Trophoblast cell (in vitro differentiated cells and primary cell): ENCODE data around the gene LIPE.
A peak's percentile ranks its signal among the peaks of the same experiment; 100 is the strongest.

ENCODE experiments used
- DNase-seq, 2 donors: peaks; one replicate each; pipeline ENCODE4 v3.0.0-alpha.2; 2016
- H2AFZ ChIP-seq: 2 replicates; pipeline ENCODE4 v1.6.1; 2013; ENCODE audit warnings: low read length, moderate library complexity, mild to moderate bottlenecking; ENCODE audit not compliant: insufficient read depth, poor library complexity
- H2AK5ac ChIP-seq: 2 replicates; pipeline ENCODE4 v1.6.1; 2013; ENCODE audit warnings: mild to moderate bottlenecking, low read length
- H2BK120ac ChIP-seq: 2 replicates; pipeline ENCODE4 v1.6.1; 2013; ENCODE audit warnings: low read length, mild to moderate bottlenecking, moderate library complexity; ENCODE audit not compliant: insufficient read depth, poor library complexity
- H2BK12ac ChIP-seq: 2 replicates; pipeline ENCODE4 v1.6.1; 2013; ENCODE audit warnings: mild to moderate bottlenecking, low read length, moderate library complexity
- H2BK5ac ChIP-seq: 2 replicates; pipeline ENCODE4 v1.6.1; 2013; ENCODE audit warnings: low read length, low read depth, moderate library complexity, mild to moderate bottlenecking; ENCODE audit not compliant: poor library complexity
- H3K14ac ChIP-seq: 2 replicates; pipeline ENCODE4 v1.6.1; 2013; ENCODE audit warnings: mild to moderate bottlenecking, low read length
- H3K18ac ChIP-seq: 2 replicates; pipeline ENCODE4 v1.6.1; 2013; ENCODE audit warnings: mild to moderate bottlenecking, low read length
- H3K23ac ChIP-seq: 2 replicates; pipeline ENCODE4 v1.6.1; 2013; ENCODE audit warnings: low read length
- H3K27ac ChIP-seq: 2 replicates; pipeline ENCODE4 v1.5.1; 2013; ENCODE audit warnings: low read depth, mild to moderate bottlenecking, inconsistent platforms, low read length, moderate library complexity
- H3K27me3 ChIP-seq: 2 replicates; pipeline ENCODE4 v1.6.1; 2013; ENCODE audit warnings: inconsistent platforms, mild to moderate bottlenecking, low read length, moderate library complexity; ENCODE audit not compliant: insufficient read depth
- H3K36me3 ChIP-seq, 2 experiments: 1 replicate in 1 of 2; 2 replicates in 1 of 2; pipeline ENCODE4 v1.6.1; 2013; ENCODE audit warnings: low read length in 2 of 2, mild to moderate bottlenecking in 2 of 2, moderate library complexity in 1 of 2; ENCODE audit not compliant: insufficient read depth in 2 of 2, control insufficient read depth in 1 of 2
- H3K4ac ChIP-seq: 2 replicates; pipeline ENCODE4 v1.6.1; 2013; ENCODE audit warnings: low read depth, mild to moderate bottlenecking, low read length, moderate library complexity
- H3K4me1 ChIP-seq, 2 experiments: 1 replicate in 1 of 2; 2 replicates in 1 of 2; pipeline ENCODE4 v1.6.1; 2013; ENCODE audit warnings: low read length in 2 of 2, mild to moderate bottlenecking in 2 of 2, moderate library complexity in 1 of 2; ENCODE audit not compliant: insufficient read depth in 2 of 2, control insufficient read depth in 1 of 2
- H3K4me2 ChIP-seq: 2 replicates; pipeline ENCODE4 v1.6.1; 2013; ENCODE audit warnings: inconsistent platforms, mild to moderate bottlenecking, low read length, moderate library complexity
- H3K4me3 ChIP-seq: 2 replicates; pipeline ENCODE4 v1.5.1; 2013; ENCODE audit warnings: mild to moderate bottlenecking, low read depth, low read length, inconsistent platforms
- H3K79me1 ChIP-seq: one replicate; pipeline ENCODE4 v1.6.1; 2013; ENCODE audit warnings: low read length
- H3K79me2 ChIP-seq: 2 replicates; pipeline ENCODE4 v1.6.1; 2013; ENCODE audit warnings: low read length, mild to moderate bottlenecking; ENCODE audit not compliant: control insufficient read depth, insufficient read depth, poor library complexity
- H3K9ac ChIP-seq: 2 replicates; pipeline ENCODE4 v1.6.1; 2013; ENCODE audit warnings: mild to moderate bottlenecking, low read length
- H3K9me3 ChIP-seq: 2 replicates; pipeline ENCODE4 v1.6.1; 2013; ENCODE audit warnings: low read depth, mild to moderate bottlenecking, control low read depth, inconsistent platforms, low read length; ENCODE audit not compliant: insufficient read depth
- H4K12ac ChIP-seq: 2 replicates; pipeline ENCODE4 v1.6.1; 2013; ENCODE audit warnings: low read depth, mild to moderate bottlenecking, low read length, moderate library complexity
- H4K8ac ChIP-seq: 2 replicates; pipeline ENCODE4 v1.6.1; 2013; ENCODE audit warnings: low read depth, mild to moderate bottlenecking, low read length, moderate library complexity
- H4K91ac ChIP-seq: one replicate; pipeline ENCODE4 v1.6.1; 2013; ENCODE audit warnings: low read depth, mild to moderate bottlenecking, low read length, moderate library complexity
- WGBS: extraction: QIAGEN DNeasy Blood & Tissue Kit; methylation state at CpG from one replicate; pipeline ENCODE4 v1.1.7; 2013; ENCODE audit warnings: missing lambda C conversion rate; ENCODE audit not compliant: insufficient read length, insufficient coverage; ENCODE audit errors: extremely low coverage; 5-methylcytosine and 5-hydroxymethylcytosine counted together

LIPE gene

DNA sequence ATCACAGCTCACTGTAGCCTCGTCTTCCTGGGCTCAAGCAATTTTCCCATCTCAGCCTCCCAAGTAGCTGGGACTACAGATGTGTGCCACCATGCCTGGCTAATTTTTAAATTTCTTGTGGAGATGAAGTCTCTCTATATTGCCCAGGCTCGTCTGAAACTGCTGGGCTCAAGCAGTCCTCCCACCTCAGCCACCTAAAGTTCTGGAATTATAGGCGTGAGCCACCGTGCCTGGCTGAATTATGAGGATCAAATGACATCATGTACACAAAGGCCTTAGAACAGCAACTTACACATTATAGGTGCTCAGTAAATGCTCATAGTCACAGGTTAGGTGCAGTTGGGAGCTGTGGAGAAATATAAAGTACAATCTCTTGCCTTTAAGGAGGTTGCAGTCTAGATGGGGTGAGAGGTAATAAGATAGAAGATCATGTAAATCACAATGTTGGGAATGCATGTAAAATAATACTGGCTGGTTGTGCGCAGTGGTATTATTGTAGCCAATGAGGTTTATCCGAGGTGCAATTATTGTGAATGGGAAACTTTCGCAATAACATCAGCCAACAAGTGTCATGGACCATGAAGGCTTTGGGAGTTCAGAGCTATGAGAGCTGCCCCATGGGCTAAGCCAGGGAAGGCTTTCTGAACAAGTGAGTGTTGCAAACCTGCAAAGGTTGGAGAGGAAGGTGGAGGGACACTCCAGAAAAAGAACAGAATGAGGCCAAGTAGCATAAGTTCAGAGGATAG is 45.4 kb upstream of the LIPE start:
- H3K9ac ChIP-seq, result no peak overlapping the region

DNA sequence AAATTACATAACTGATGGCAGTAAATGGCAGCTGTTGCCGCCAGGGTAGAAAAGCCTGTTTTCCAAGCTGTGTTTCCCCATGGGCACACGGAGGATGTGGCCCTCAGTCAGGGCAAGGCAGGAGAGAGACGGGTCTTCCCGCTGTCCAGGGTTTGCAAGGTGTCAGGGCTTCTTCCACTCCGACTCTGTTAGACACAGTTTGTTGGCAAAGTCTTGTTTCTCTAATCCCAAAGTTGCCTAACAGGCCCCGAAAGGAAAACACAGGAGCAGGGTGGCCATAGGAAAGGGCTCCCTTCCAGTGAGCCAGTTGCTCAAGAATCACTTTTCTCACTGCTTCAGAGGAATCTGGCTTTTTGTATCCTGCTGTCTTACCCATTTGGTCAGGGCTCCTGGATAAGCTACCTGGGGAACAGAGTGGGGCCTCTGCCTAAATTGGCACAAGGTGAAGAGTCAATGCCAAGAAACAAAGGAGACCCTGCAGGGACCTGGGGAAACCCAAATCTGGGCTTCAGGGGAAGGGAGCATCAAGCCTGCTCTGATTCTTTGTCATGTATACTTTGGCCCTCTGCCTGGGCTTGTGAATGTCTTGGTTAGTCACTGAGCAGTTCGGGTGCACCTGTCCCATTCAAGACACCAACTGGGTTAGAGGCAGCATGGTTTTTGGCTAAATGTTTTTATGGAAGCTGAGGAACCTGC is 44.5 kb upstream of the LIPE start:
- Histone ChIP-seq H3K79me2 (no peaks in the 10 kb centered on the region), H3K4me1 (peaks cover 3 to 8% of the 10 kb centered on the region in 2 experiments), H3K27me3 (no peaks in the 10 kb centered on the region), H3K4ac (no peak overlapping the region), H2BK5ac (no peak overlapping the region), H4K8ac (no peak overlapping the region), H4K91ac (no peak overlapping the region), H2AK5ac (no peak overlapping the region), H2BK120ac (no peak overlapping the region), H3K18ac (no peak overlapping the region), H3K79me1 (peaks cover 2% of the 10 kb centered on the region), H3K9ac (no peak overlapping the region), H3K9me3 (no peaks in the 10 kb centered on the region), H3K27ac (no peak overlapping the region), H3K4me3 (no peak overlapping the region), H3K36me3 (no peaks in the 10 kb centered on the region), H2BK12ac (no peak overlapping the region), H2AFZ (no peak overlapping the region), H3K23ac (no peak overlapping the region), H3K4me2 (no peak overlapping the region), H4K12ac (no peak overlapping the region), H3K14ac (no peak overlapping the region)
- no CpG with 5 or more reads among the region's 7 CpGs for WGBS
- no peak for DNase-seq

More for the DNA sequence above, 45.4 kb upstream of the LIPE start:
- no peak overlapping the region for H3K27ac ChIP-seq
- no peak overlapping the region for H3K14ac ChIP-seq
- H4K91ac ChIP-seq, result no peak overlapping the region
- H3K79me2 ChIP-seq, result no peaks in the 10 kb centered on the region
- no peaks in the 10 kb centered on the region for H3K9me3 ChIP-seq
- peaks cover 2% of the 10 kb centered on the region for H3K79me1 ChIP-seq
- peaks cover 3 to 8% of the 10 kb centered on the region in 2 experiments for H3K4me1 ChIP-seq
- no peak overlapping the region for H2BK12ac ChIP-seq
- H2AFZ ChIP-seq, result no peak overlapping the region
- no peaks in the 10 kb centered on the region for H3K27me3 ChIP-seq
- no peaks in the 10 kb centered on the region for H3K36me3 ChIP-seq
- no peak overlapping the region for H4K12ac ChIP-seq
- no peak overlapping the region for H3K23ac ChIP-seq
- no peak overlapping the region for H3K4ac ChIP-seq
- no CpG with 5 or more reads among the region's 7 CpGs for WGBS
- no peak overlapping the region for H4K8ac ChIP-seq
- no peak for DNase-seq
- H2BK120ac ChIP-seq, result no peak overlapping the region
- no peak overlapping the region for H2AK5ac ChIP-seq
- H3K4me3 ChIP-seq, result no peak overlapping the region
- H3K18ac ChIP-seq, result no peak overlapping the region
- H2BK5ac ChIP-seq, result no peak overlapping the region
- H3K4me2 ChIP-seq, result no peak overlapping the region

DNA sequence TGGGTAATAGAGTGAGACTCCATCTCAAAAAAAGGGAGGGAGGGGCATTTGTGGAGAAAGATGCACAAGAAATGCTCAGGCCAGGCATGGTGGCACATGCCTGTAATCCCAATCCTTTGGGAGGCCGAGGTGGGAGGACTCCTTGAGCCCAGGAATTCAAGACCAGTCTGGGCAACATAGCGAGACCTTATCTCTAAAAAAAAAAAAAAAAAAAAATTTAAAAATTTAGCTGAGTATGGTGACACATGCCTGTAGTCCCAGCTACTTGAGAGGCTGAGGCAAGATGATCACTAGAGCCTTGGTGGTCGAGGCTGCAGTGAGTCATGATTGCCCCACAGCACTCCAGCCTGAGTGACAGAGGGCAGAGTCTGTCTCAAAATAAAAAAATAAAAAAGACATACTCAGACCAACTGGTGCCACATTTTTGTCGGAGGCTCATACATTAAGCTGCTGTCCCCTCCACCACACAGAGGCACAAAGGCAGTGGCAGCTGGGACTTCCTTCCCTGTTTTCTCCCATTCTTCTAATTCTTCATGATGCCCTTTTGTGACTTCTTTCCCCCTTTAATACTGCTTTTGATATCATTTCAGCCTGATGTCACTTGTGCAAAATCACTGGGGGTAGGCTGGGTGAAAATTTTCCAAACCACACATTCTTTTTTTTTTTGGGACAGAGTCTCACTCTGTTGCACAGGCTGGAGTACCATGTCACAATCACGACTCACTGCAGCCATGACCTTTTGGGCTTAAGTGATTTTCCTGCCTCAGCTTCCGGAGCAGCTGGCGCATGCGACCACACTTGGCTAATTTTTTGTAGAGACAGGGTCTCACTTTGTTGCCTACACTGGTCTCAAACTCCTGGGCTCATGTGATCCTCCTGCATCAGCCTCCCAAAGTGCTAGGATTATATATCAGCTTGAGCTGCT is 42.4 kb upstream of the LIPE start:
- Histone ChIP-seq H3K79me2 (no peaks in the 10 kb centered on the region), H3K4me3 (no peak overlapping the region), H2BK120ac (no peak overlapping the region), H3K27me3 (peaks cover 2% of the 10 kb centered on the region), H3K4me2 (no peak overlapping the region), H3K18ac (no peak overlapping the region), H4K91ac (no peak overlapping the region), H3K9me3 (no peaks in the 10 kb centered on the region), H3K36me3 (no peaks in the 10 kb centered on the region), H2BK5ac (no peak overlapping the region), H3K4me1 (peaks cover 3 to 8% of the 10 kb centered on the region in 2 experiments), H3K23ac (no peak overlapping the region), H2AK5ac (no peak overlapping the region), H2BK12ac (peak overlapping the region; percentile 17), H4K12ac (no peak overlapping the region), H4K8ac (no peak overlapping the region), H2AFZ (no peak overlapping the region), H3K14ac (no peak overlapping the region), H3K79me1 (peaks cover 2% of the 10 kb centered on the region), H3K4ac (no peak overlapping the region), H3K27ac (peak overlapping the region; percentile 20), H3K9ac (no peak overlapping the region)
- no CpG with 5 or more reads among the region's 8 CpGs for WGBS
- peak; percentile 84 to 90 for DNase-seq

DNA sequence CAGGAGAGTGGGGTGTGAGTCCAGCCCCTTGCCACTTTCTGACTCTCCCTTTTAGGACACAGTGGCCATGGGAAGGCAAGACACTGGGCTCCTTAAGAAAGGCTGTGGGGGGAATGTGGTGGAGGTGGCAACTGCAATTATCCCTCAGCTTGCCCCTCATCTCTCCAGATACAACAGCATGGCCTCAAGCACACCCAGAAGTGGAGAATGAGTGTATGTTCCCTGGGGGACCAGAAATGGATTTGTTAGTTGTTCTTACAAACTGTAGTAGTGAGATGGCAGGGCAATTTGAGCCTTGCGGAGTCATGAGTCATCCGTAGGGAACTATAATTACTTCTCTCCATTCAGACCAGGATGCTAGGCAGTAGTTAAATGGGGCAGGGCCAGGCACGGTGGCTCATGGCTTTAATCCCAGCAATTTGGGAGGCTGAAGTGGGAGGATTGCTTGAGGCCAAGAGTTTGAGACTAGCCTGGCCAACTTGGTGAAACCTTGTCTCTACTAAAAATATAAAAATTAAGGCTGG is 41.1 kb upstream of the LIPE start:
- H3K4me3 ChIP-seq, result no peak overlapping the region
- peak; percentile 65 to 86 for DNase-seq
- H3K27ac ChIP-seq, result peak overlapping the region; percentile 29
- WGBS, result no CpG with 5 or more reads among the region's 3 CpGs
- H4K91ac ChIP-seq, result no peak overlapping the region
- H3K4me1 ChIP-seq, result peaks cover 3 to 8% of the 10 kb centered on the region in 2 experiments
- H3K23ac ChIP-seq, result no peak overlapping the region
- no peak overlapping the region for H2AFZ ChIP-seq
- H3K79me2 ChIP-seq, result no peaks in the 10 kb centered on the region
- no peak overlapping the region for H2AK5ac ChIP-seq
- H3K9ac ChIP-seq, result no peak overlapping the region
- peaks cover 2% of the 10 kb centered on the region for H3K79me1 ChIP-seq
- H3K14ac ChIP-seq, result no peak overlapping the region
- H3K36me3 ChIP-seq, result no peaks in the 10 kb centered on the region
- no peak overlapping the region for H2BK120ac ChIP-seq
- no peak overlapping the region for H4K12ac ChIP-seq
- H3K4me2 ChIP-seq, result no peak overlapping the region
- H2BK12ac ChIP-seq, result no peak overlapping the region
- H3K4ac ChIP-seq, result no peak overlapping the region
- no peaks in the 10 kb centered on the region for H3K9me3 ChIP-seq
- H3K18ac ChIP-seq, result no peak overlapping the region
- peaks cover 2% of the 10 kb centered on the region for H3K27me3 ChIP-seq
- H2BK5ac ChIP-seq, result peak overlapping the region; percentile 14
- H4K8ac ChIP-seq, result no peak overlapping the region
